ENCODE measurements around the gene ENOX2. TPM values are rescaled to one million over a fixed set of nuclear protein-coding genes. Genes with fewer than 3 reads are reported as not detected.

ENOX2 gene
- total and polyA plus RNA-seq, 2 of the 13 experiments (the other 11 are each of a cell fraction or from before 2014, with no cell fraction given): 5.9 to 8.5 TPM

DNA sequence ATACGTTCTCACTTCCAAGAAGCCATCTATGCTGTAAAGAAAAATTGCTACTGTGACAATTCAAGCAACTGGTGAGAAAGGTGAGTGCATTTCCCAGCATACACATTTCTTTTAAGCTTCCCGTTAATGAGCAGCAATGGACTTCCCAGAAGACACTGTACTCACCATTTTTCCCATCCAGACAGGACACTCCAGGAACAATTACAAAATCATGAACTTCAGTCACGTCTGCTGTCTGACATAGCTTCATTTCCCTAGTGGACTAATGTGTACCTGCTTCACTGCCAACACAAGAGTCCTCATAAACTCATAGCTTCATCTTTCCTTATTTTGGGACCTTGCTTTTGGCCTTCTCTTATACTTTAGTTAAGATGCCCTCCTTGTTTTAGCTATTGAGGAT is 156.9 kb downstream of the ENOX2 start:
- Histone ChIP-seq H3K4me1 (ENCODE audit: insufficient read depth, low read length) (no peaks in the 10 kb centered on the region), H3K4me2 (ENCODE audit: low read depth, low read length) (no peak overlapping the region), H3K27me3 (ENCODE audit: control insufficient read depth in 1 of 2, insufficient read depth in 2 of 2, low read length in 2 of 2) (no peaks in the 10 kb centered on the region), H3K9me3 (ENCODE audit: low read length) (no peaks in the 10 kb centered on the region), H3K36me3 (replicated peaks in 1 of 2; ENCODE audit: control insufficient read depth in 1 of 2, insufficient read depth in 2 of 2, low read length in 2 of 2) (no peaks in the 10 kb centered on the region), H3K4me3 (replicated peaks in 1 of 3; ENCODE audit: insufficient read depth in 1 of 3, low read depth in 2 of 3, low read length in 3 of 3) (no peak overlapping the region), H4K20me1 (ENCODE audit: insufficient read depth, low read length) (no peaks in the 10 kb centered on the region), H2AFZ (ENCODE audit: low read length) (no peak overlapping the region), H3K9ac (ENCODE audit: insufficient read depth, low read depth, low read length) (no peak overlapping the region), H3K79me2 (ENCODE audit: insufficient read depth, low read length) (no peaks in the 10 kb centered on the region), H3K27ac (ENCODE audit: extremely low read length, insufficient read depth, low read length) (no peak overlapping the region)
- FAIRE-seq: no peak
- ChIA-PET CTCF (ENCODE audit: low intra/inter-chr PET ratio, low total read pairs) (no interaction called here), POLR2A (no interaction called here)
- in situ Hi-C loops (cut with HindIII; ENCODE audit: extremely low pct_ligation_motif_present, low pct_unique_long_range_greater_than_20kb) (no loop called here), intact Hi-C loops (cut with micrococcal nuclease; ENCODE audit: unreplicated experiment) (no loop called here)
- no peak for DNase-seq (ENCODE audit: low spot score)
- no peak for ATAC-seq
- no TSS peak for BruUV-seq (replicated peaks)
- TF ChIP-seq, protein P1, sequence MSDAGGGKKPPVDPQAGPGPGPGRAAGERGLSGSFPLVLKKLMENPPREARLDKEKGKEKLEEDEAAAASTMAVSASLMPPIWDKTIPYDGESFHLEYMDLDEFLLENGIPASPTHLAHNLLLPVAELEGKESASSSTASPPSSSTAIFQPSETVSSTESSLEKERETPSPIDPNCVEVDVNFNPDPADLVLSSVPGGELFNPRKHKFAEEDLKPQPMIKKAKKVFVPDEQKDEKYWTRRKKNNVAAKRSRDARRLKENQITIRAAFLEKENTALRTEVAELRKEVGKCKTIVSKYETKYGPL (CRISPR knock-in tag; IDR thresholded peaks at IDR 0.05): no peak
- TF ChIP-seq YY1 (IDR thresholded peaks at IDR 0.05; ENCODE audit: insufficient read depth, insufficient replicate concordance, low read depth, low read length) (no peak), POLR2AphosphoS5 (IDR thresholded peaks at IDR 0.05; ENCODE audit: low read depth, low read length) (no peak), HOXA3 (CRISPR knock-in tag; IDR thresholded peaks at IDR 0.05) (no peak), HES4 (CRISPR knock-in tag; IDR thresholded peaks at IDR 0.05; ENCODE audit: borderline replicate concordance) (no peak), ZNF317 (CRISPR knock-in tag; IDR thresholded peaks at IDR 0.05) (no peak), CBX2 (IDR thresholded peaks at IDR 0.05; ENCODE audit: low read depth, low read length) (no peak), CBX2 (CRISPR knock-in tag; IDR thresholded peaks at IDR 0.05; ENCODE audit: low read depth) (no peak), ARNT2 (CRISPR knock-in tag; IDR thresholded peaks at IDR 0.05; ENCODE audit: low read depth) (no peak), ZNF432 (CRISPR knock-in tag; IDR thresholded peaks at IDR 0.05; ENCODE audit: borderline replicate concordance) (no peak)
- TF ChIP-seq, protein P2, sequence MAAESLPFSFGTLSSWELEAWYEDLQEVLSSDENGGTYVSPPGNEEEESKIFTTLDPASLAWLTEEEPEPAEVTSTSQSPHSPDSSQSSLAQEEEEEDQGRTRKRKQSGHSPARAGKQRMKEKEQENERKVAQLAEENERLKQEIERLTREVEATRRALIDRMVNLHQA (CRISPR knock-in tag; IDR thresholded peaks at IDR 0.05): no peak
- TF ChIP-seq, protein P3, sequence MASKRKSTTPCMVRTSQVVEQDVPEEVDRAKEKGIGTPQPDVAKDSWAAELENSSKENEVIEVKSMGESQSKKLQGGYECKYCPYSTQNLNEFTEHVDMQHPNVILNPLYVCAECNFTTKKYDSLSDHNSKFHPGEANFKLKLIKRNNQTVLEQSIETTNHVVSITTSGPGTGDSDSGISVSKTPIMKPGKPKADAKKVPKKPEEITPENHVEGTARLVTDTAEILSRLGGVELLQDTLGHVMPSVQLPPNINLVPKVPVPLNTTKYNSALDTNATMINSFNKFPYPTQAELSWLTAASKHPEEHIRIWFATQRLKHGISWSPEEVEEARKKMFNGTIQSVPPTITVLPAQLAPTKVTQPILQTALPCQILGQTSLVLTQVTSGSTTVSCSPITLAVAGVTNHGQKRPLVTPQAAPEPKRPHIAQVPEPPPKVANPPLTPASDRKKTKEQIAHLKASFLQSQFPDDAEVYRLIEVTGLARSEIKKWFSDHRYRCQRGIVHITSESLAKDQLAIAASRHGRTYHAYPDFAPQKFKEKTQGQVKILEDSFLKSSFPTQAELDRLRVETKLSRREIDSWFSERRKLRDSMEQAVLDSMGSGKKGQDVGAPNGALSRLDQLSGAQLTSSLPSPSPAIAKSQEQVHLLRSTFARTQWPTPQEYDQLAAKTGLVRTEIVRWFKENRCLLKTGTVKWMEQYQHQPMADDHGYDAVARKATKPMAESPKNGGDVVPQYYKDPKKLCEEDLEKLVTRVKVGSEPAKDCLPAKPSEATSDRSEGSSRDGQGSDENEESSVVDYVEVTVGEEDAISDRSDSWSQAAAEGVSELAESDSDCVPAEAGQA (IDR thresholded peaks at IDR 0.05; ENCODE audit: low read depth): no peak
- TF ChIP-seq, protein P3 (CRISPR knock-in tag; IDR thresholded peaks at IDR 0.05; ENCODE audit: borderline replicate concordance): no peak
- TF ChIP-seq, protein P4, sequence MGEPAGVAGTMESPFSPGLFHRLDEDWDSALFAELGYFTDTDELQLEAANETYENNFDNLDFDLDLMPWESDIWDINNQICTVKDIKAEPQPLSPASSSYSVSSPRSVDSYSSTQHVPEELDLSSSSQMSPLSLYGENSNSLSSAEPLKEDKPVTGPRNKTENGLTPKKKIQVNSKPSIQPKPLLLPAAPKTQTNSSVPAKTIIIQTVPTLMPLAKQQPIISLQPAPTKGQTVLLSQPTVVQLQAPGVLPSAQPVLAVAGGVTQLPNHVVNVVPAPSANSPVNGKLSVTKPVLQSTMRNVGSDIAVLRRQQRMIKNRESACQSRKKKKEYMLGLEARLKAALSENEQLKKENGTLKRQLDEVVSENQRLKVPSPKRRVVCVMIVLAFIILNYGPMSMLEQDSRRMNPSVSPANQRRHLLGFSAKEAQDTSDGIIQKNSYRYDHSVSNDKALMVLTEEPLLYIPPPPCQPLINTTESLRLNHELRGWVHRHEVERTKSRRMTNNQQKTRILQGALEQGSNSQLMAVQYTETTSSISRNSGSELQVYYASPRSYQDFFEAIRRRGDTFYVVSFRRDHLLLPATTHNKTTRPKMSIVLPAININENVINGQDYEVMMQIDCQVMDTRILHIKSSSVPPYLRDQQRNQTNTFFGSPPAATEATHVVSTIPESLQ (CRISPR knock-in tag; conservative IDR thresholded peaks at IDR 0.05): no peak
- TF ChIP-seq, protein P5, sequence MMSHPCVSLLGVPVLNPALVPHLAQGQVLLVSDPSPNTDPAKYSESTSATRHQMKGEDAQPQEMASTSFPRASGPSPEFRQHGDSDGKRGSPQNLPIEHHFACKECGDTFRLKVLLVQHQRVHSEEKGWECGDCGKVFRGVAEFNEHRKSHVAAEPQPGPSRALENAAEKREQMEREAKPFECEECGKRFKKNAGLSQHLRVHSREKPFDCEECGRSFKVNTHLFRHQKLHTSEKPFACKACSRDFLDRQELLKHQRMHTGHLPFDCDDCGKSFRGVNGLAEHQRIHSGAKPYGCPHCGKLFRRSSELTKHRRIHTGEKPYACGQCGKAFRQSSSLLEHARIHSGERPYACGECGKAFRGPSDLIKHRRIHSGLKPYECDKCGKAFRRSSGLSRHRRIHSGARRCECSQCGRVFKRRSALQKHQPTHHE (CRISPR knock-in tag; IDR thresholded peaks at IDR 0.05; ENCODE audit: borderline replicate concordance): no peak
- WGBS (ENCODE audit: low lambda C conversion rate): 88% methylated on average over 3 of the region's 3 CpGs

Measured in HepG2 (cell line).